Glutamatergic neuron (in vitro differentiated cells): ENCODE results near the gene KDM3A. TPM values are rescaled to one million over a fixed set of nuclear protein-coding genes. Genes with fewer than 3 reads are reported as not detected.

Experiments used
- DNase-seq: peaks from one replicate; pipeline ENCODE4 v3.0.0; 2022
- H3K27ac Mint-ChIP-seq: one replicate; pipeline ENCODE4 v1.8.0; 2020; ENCODE audit warnings: mild to moderate bottlenecking, mixed read lengths, inconsistent platforms; ENCODE audit not compliant: unreplicated experiment
- H3K27me3 Mint-ChIP-seq: one replicate; pipeline ENCODE4 v1.8.0; 2020; ENCODE audit warnings: mild to moderate bottlenecking, moderate library complexity, mixed read lengths, inconsistent platforms; ENCODE audit not compliant: unreplicated experiment
- H3K36me3 Mint-ChIP-seq: one replicate; pipeline ENCODE4 v1.8.0; 2020; ENCODE audit warnings: mild to moderate bottlenecking, mixed read lengths, inconsistent platforms; ENCODE audit not compliant: unreplicated experiment
- H3K4me1 Mint-ChIP-seq: one replicate; pipeline ENCODE4 v1.8.0; 2020; ENCODE audit warnings: mild to moderate bottlenecking, low read depth, mixed read lengths, inconsistent platforms; ENCODE audit not compliant: unreplicated experiment
- H3K4me3 Mint-ChIP-seq: one replicate; pipeline ENCODE4 v1.8.0; 2020; ENCODE audit warnings: mild to moderate bottlenecking, mixed read lengths, inconsistent platforms; ENCODE audit not compliant: unreplicated experiment
- H3K9me3 Mint-ChIP-seq: one replicate; pipeline ENCODE4 v1.8.0; 2020; ENCODE audit warnings: mild to moderate bottlenecking, moderate library complexity, mixed read lengths, inconsistent platforms; ENCODE audit not compliant: unreplicated experiment
- CTCF ChIP-seq: fragments of 200-600 bp; sonication (generic); IDR thresholded peaks from one replicate; pipeline ENCODE4 v1.5.0; 2021; ENCODE audit not compliant: partially characterized antibody, unreplicated experiment
- total RNA-seq: library from RNA; stranded (reverse); fragmentation: NEBNext Ultra II Directional; extraction: Animal tissue kit (Norgen Biotek cat#: 25700); gene quantifications from one replicate; pipeline ENCODE4 v1.2.1, GENCODE V29; 2021; ENCODE audit not compliant: unreplicated experiment

KDM3A gene
- total RNA-seq, 1 donor from 2014 or later, result 80.3 TPM

DNA sequence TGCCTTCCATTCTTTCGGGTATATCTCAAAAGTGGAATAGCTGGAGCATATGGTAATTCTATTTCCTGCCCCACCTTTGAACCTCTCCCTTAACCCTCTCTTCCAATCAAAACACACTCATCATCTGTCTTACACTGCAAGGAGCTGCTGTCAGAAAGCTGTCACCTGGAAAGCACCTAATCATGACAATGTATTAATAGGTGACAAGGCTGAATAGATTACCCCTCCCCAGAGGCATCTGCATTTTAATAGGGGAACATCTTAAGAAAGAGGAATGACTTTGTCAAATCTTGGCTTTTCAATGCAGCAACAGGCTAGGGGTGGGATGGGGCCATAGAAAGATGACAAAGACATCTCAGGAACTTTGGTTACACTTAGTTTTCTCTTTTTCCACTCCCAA, 80.8 kb downstream of the KDM3A start:
- H3K4me1 Mint-ChIP-seq, result no peaks in the 10 kb centered on the region

GRCh38 chr2:86522711-86523110, 81.5 kb downstream of the KDM3A start:
- Mint-ChIP-seq H3K27ac (no peak overlapping the region), H3K27me3 (no peaks in the 10 kb centered on the region), H3K36me3 (peaks cover 6% of the 10 kb centered on the region), H3K4me3 (no peak overlapping the region), H3K4me1 (no peaks in the 10 kb centered on the region), H3K9me3 (no peaks in the 10 kb centered on the region)
- no peak for DNase-seq
- TF ChIP-seq CTCF, result no peak

More for the DNA sequence above, 80.8 kb downstream of the KDM3A start:
- no peak overlapping the region for H3K27ac Mint-ChIP-seq
- no peak overlapping the region for H3K4me3 Mint-ChIP-seq
- no peaks in the 10 kb centered on the region for H3K27me3 Mint-ChIP-seq
- peaks cover 6% of the 10 kb centered on the region for H3K36me3 Mint-ChIP-seq
- no peak for DNase-seq
- TF ChIP-seq CTCF, result no peak
- H3K9me3 Mint-ChIP-seq, result no peaks in the 10 kb centered on the region

GRCh38 chr2:86523491-86523890, 82.3 kb downstream of the KDM3A start:
- H3K9me3 Mint-ChIP-seq, result no peaks in the 10 kb centered on the region
- no peaks in the 10 kb centered on the region for H3K4me1 Mint-ChIP-seq

DNA sequence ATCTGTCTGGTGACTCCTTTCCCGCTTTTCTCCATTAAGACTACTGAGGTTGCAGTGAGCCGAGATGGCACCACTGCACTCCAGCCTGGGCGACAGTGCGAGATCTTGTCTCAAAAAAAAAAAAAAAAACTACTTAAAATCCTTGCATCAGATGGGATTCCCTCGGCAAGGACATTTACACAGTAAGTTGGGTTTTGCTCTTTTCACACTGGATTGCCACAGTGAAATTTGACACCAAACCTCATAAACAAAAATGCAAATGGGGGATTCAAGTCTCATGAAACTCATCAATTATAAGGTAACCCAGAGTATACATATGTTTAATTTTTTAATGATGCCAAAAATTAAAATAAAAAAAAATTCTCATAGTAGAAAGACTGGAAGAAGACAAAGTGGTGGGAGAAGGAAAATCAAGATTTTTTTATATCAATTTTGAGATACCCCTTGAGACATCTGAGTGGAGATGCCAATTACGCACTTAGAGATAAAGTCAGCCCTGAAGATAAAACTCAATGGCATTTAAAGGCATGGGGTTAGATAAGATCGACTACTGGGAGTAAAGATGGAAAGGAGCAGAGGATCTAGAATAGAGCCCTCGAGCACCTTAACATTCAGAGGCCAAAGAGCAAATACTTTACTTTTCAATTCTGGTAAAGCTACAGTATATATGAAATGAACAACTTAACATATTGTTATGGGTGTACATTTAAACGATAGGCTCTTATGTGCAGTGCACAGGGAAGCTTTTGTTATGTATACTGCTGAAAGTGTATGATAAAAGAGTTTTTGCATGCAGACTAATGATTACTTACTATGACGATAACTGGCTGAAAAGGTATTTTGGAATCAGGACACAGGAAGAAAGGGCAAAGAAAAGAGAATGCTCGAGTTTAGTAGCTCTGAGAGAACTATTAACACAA, 84.5 kb downstream of the KDM3A start:
- no peaks in the 10 kb centered on the region for H3K36me3 Mint-ChIP-seq
- H3K9me3 Mint-ChIP-seq, result no peaks in the 10 kb centered on the region
- no peaks in the 10 kb centered on the region for H3K27me3 Mint-ChIP-seq
- no peak for DNase-seq
- TF ChIP-seq CTCF, result no peak
- no peaks in the 10 kb centered on the region for H3K4me1 Mint-ChIP-seq
- H3K27ac Mint-ChIP-seq, result no peak overlapping the region
- H3K4me3 Mint-ChIP-seq, result no peak overlapping the region

More at GRCh38 chr2:86523491-86523890, 82.3 kb downstream of the KDM3A start:
- Mint-ChIP-seq H3K27me3 (no peaks in the 10 kb centered on the region), H3K27ac (no peak overlapping the region), H3K36me3 (peaks cover 6% of the 10 kb centered on the region), H3K4me3 (no peak overlapping the region)
- TF ChIP-seq CTCF, result no peak
- DNase-seq, result no peak

GRCh38 chr2:86533589-86533988, 92.4 kb downstream of the KDM3A start:
- Mint-ChIP-seq H3K9me3 (peaks cover 9% of the 10 kb centered on the region), H3K36me3 (peaks cover 23% of the 10 kb centered on the region)

More at GRCh38 chr2:86533589-86533988, 92.4 kb downstream of the KDM3A start:
- Mint-ChIP-seq H3K4me3 (no peak overlapping the region), H3K27ac (no peak overlapping the region), H3K27me3 (peaks cover 1% of the 10 kb centered on the region), H3K4me1 (no peaks in the 10 kb centered on the region)
- no peak for DNase-seq
- TF ChIP-seq CTCF, result no peak
